GM18951 (cell line): ENCODE measurements around the gene IGF1R.

Source experiments
- POLR2A ChIP-seq: IDR thresholded peaks from 4 replicates; pipeline ENCODE4 v1.6.1; 2011; ENCODE audit warnings: mild to moderate bottlenecking; ENCODE audit not compliant: insufficient read length, insufficient read depth; ENCODE audit errors: extremely low read depth
- in situ Hi-C: fragments of 300-500 bp; cut with MboI; formaldehyde crosslinking; loops from one replicate; pipeline ENCODE4 v1.12.0; 2022; ENCODE audit warnings: low sequenced_read_pairs, mixed read lengths, inconsistent platforms; ENCODE audit not compliant: unreplicated experiment

IGF1R gene

DNA sequence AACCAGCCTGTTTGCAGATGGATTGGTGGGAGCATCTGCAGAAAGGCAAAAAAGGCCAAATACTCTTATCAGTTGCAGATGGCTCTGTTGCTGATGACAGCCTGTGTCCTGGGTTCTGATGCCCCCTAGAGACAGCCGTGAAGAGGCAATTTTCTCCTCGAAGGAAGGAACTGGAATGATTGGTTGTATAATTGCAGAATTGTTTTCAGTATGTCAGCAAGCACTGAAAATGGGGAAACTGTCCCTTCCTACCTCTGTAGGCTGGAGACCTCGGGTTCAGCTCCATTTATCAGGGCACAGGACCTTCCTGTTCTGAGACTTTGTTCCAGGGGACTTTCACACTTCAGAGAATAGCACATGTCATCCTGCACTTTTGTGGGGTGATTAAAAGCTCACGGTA, 256.2 kb downstream of the IGF1R start:
- no peak for TF ChIP-seq POLR2A
- in situ Hi-C loops = no loop called here

DNA sequence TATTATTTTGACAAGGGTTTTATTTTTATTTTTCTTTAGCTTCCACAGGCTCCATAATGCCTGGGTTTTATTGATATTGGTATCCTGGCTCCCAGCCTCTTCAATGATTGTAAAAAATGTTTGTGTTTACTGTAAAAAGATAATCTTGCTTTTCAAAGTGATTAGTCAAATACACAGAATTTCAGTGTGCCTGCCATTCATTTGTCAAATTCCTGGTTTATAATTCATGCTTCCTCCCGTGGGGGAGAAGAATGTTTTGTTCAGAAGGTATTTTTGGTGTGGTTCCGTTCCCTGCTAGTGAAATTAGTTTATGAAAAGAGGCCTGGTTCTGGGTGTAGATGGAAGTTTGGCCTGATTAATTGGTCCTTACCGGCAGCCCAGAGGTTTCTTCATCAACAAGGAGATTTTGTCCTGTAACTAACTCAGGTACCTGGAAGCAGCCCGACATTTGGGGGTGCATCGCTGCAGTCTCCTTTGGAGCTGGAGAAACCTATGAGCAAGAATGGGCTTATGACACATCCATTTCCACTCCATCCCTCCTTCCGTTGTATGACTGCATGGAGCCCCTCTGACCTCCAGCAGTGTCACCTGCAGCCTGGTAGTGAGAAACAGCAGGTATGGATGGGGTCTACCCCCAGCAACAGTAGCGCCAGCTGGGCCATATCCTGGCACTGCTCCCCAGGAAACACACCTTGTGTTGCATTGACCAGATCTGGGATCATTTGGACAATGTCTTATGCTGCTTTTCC, 257.8 kb downstream of the IGF1R start:
- in situ Hi-C loops = no loop called here
- TF ChIP-seq POLR2A = no peak

DNA sequence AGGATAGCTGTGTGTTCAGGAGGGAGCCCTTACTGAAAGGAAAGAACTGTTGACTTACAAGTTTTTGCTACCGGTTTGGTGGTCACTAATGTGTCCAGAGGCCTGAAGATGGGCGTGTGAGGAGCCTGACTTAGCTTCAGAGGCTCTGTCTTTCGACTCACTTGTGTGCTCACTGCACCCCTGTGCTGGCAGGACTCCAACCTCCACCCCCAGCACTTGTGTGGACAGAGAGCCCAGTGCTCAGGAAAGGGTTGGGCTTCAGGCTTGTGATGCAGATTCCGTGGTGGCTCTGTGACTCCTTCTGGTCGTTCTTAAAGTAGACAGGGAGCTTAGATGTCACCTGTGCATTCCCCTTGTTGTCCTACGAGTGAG, 258.4 kb downstream of the IGF1R start:
- TF ChIP-seq POLR2A = no peak
- in situ Hi-C loops = no loop called here

DNA sequence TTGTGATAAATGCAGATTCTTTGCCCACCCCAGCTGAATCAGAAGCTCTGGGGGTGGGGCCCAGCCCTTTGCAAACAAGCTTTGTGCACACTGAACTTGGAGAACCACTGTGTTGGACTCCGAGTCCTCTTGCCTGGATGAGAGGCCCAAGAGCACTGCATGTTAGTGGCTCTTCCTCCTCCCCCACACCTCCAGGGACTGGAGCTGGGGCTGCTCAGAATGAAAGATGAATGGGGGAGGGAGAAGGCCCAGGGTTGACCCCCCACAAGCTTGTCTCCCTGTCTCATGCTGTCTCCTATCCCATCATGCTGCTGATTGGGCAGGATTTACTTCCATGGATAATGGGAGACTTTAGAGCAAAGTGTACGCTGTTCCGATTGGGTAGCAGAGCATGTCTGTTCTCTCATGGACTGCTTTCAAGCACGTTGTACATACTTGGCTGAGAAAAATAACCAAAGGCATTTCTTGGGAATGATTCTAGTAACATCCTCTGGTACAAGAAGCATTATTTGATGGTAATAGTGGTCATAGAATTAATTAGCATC, 259.7 kb downstream of the IGF1R start:
- in situ Hi-C loops = no loop called here
- no peak for TF ChIP-seq POLR2A

DNA sequence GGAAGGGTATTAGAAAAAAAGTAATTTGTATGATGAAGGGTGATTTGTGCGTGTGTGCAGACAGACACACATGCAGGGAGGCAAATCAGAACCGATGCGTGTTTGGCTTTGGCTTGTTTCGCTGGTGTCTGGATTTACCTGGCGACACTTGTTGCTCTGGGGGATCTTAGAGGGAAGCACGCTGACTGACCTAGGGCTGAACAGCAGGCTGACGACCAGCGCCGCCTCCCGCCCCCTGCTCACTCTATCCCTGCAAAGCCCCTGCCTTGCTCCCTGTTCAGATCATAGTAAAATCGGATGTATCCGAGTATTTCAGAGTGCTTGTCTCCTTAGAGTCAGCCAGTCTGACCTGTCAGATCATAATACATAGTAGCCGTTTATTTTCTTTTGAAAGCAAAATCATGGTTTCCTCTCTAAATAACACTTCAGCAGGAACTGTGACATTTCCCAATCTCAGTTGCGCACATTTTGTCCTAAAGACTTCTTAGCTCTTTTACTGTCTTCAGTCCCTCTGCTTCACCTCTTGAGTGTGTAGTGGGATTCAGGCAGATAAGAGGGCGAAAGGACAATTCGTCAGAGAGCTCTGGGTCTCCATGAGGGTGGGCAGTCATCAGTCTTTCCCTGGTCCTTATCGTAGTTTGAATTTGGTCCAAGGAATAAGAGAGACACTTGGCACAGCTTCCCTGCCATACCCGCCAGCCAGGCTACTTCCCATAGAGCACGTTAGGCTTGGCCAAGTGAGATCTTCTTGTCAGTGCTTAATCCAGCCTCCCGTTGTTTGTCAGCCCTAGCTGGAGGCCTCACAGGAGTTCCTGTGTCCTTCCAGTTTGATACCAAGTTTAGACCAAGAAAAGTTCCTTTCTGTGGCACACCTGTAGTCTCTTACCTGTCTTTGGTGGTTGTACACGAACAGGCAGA, 261.9 kb downstream of the IGF1R start:
- in situ Hi-C loops = no loop called here
- TF ChIP-seq POLR2A = no peak

DNA sequence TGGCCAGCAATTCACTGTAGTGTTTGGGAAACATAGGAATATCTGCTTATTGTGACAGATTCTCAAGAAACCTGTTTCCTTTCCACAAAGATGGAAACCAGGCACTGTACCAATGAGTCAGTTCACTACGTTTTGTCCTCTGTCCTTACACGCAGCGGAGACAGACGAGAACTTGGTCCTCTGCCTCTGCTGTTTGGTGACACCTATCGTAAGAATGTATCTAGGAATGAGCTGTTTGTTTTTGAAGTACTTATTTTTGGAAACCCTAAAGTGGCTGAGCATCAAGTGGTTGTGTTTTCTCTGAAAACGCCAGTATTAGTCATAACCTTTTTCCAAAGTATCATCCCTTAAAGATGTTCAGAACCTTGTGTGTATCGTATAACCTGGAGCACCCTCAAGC, 266.3 kb downstream of the IGF1R start:
- in situ Hi-C loops = no loop called here

DNA sequence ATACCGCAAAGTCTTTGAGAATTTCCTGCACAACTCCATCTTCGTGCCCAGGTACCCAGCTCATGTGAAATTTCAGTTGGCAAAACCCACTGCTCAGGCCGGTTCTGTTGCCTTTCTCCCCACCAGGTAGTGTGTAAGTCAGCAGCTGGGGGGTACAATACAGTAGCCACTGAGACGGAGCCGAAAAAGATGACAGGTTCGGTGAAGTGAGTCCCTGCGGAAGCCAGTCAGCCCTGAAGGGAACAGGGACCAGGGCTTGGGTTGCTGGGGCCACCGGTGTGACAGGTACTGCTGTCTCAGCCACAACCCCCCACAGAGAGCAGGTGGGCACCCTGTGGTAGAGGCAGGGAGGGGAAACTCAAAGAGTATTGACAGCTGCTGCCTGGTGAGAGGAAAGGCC, 268.5 kb downstream of the IGF1R start:
- no peak for TF ChIP-seq POLR2A
- in situ Hi-C loops = no loop called here

More for the DNA sequence above, 266.3 kb downstream of the IGF1R start:
- TF ChIP-seq POLR2A = no peak

DNA sequence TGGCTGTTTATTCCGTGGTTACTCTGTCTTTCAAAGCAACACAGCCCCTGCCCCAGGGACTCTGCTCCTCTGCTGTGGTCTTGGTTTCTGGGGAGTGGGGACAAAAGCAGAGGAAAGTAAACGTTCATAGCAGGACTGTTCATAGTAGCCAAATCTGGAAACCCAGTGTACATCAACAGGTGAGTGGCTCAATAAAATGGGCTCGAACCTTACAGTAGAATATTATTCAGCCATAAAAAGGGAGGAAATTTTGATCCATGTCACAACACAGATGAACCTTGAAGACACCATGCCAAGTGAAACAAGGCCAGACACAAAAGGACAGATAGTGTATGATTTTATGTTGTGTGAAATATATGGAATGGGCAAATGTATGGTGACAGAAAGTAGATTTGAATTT, 269.1 kb downstream of the IGF1R start:
- TF ChIP-seq POLR2A = no peak
- in situ Hi-C loops = no loop called here

DNA sequence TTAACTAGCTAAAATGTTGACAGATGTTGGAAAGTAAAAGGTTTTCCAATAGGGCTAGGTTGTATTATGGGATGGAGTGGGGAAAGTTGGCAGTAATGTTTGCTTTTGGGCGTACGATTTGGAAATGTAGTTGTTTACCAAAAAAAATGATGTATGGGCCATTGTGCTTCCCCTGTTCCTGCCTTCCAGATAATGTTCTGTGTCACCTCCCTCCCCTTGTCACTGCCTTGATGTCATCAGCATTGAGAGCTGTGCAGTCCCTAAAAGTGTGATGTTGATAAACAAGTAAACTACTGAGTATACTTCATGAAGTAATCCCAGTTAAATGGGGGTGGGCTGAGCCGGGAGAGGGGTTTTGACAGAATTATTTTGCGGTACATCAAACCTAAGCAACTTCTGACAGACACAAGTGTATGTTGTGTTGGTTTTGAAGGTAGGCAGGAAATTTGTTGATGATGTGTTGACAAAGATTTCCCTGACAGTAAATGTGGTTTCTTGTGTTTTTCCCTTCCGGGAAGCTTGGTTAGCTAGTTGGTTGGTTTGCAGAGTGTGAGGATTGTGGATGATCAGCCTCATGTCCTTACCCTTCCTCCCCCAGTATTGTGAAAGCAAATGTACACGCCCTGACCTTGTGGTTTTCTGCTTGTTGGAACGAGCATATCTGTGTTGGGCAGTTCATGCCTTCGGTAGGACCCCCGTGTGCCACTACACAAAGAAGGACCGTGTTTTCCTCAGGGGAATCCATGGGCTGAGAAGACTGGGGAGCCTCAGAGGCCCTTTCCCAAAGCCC, 271.9 kb downstream of the IGF1R start:
- TF ChIP-seq POLR2A = no peak
- in situ Hi-C loops = no loop called here

DNA sequence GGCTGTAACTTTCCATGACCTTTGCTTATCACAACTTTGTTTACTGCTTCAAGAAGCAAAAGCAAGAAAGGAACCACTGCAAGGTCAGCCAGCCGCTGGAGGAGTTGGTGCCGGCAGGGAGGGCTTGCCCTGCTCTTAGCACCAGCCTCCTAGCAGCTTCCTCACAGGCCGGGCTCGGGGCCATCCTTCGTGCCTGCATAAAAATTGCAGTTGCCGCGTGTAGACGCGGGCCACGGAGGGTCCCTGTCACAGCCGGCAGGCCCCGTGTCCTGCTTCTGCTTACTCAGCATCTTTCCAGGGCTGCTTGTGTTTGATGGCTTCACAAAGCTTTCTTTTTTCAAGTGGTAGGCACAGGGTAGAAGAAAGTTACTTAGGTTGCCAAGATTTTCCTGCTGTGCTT, 274.8 kb downstream of the IGF1R start:
- TF ChIP-seq POLR2A = no peak
- in situ Hi-C loops = no loop called here

DNA sequence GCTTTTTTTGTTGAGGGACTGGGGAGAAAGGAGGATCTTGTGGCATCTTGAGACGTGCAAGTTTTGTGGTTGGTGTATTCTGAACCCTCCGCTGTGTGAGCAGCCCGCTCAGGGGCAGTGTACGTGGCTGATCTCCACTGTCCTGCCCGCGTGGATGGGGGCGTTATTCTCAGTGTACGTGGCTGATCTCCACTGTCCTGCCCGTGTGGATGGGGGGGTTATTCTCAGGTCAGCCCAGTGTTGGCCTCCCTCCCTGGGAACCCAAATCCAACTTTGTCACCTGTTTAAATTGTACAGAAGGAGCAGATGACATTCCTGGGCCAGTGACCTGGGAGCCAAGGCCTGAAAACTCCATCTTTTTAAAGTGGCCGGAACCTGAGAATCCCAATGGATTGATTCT, 275.2 kb downstream of the IGF1R start:
- in situ Hi-C loops = no loop called here
- TF ChIP-seq POLR2A = no peak

DNA sequence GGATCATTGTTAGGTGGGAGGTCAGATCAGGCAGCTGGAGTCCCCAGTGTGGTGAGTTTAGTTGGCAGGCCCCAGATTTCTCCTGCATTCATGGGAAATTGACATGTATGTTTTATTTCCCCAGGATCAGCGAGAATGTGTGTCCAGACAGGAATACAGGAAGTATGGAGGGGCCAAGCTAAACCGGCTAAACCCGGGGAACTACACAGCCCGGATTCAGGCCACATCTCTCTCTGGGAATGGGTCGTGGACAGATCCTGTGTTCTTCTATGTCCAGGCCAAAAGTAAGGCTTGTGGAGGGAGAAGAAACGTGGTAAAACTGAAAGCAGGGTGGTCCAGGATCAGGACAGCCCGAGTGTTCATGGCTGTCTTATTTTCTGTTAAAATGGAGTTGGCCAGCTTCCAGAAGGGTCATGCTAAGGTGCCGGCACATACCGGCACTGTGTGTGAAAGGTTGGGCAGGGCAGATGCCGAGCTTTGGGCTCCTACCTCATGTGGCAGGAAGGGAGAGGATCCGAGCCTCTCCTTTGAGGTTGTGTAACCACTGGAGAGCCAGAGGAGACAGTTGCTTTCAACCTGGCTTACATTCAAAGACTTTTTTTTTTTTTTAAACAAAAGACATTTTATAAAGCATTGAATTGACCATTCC, 276.2 kb downstream of the IGF1R start:
- in situ Hi-C loops = no loop called here
- TF ChIP-seq POLR2A = no peak
